ENCODE measurements around the gene PAH.

PAH gene

GRCh38 chr12:102900389-102900788 lies 16.7 kb downstream of the PAH start:
- Histone ChIP-seq H3K9ac (ENCODE audit: low read depth, low read length) (no peak overlapping the region), H3K36me3 (ENCODE audit: insufficient read depth, low read length) (no peaks in the 10 kb centered on the region), H3K9me3 (ENCODE audit: control insufficient read depth, insufficient read depth, low read length) (no peaks in the 10 kb centered on the region), H3K4me1 (ENCODE audit: insufficient read depth, low read length) (no peaks in the 10 kb centered on the region)

DNA sequence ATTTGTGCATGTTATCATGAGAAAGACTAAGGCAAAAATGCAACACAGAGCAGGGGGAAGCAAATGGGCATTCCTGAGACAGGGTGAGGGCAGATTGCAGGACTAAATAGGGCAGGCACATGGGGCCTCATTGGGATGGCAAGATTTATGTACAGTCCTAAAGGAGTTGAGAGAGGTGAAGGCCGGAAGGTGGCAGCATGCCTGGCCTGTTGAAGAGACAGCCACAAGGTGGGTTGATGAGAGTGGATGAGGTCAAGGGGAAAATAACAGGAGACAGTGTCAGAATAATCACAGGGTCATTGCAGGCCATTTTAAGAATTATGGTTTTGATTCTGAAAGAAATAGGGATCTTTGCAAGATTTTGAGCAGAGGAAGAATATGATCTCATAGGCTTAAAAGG lies 21.0 kb downstream of the PAH start:
- H3K36me3 ChIP-seq (ENCODE audit: insufficient read depth, low read length) = no peaks in the 10 kb centered on the region
- no peaks in the 10 kb centered on the region for H3K9me3 ChIP-seq (ENCODE audit: control insufficient read depth, insufficient read depth, low read length)
- no peak overlapping the region for H3K9ac ChIP-seq (ENCODE audit: low read depth, low read length)
- no peaks in the 10 kb centered on the region for H3K4me1 ChIP-seq (ENCODE audit: insufficient read depth, low read length)

- no peak overlapping the region for H3K9ac ChIP-seq (ENCODE audit: low read depth, low read length)
- no peaks in the 10 kb centered on the region for H3K9me3 ChIP-seq (ENCODE audit: control insufficient read depth, insufficient read depth, low read length)
- no peaks in the 10 kb centered on the region for H3K4me1 ChIP-seq (ENCODE audit: insufficient read depth, low read length)
- H3K36me3 ChIP-seq (ENCODE audit: insufficient read depth, low read length) = no peaks in the 10 kb centered on the region
Measured at GRCh38 chr12:102891756-102892155, 25.3 kb downstream of the PAH start.

DNA sequence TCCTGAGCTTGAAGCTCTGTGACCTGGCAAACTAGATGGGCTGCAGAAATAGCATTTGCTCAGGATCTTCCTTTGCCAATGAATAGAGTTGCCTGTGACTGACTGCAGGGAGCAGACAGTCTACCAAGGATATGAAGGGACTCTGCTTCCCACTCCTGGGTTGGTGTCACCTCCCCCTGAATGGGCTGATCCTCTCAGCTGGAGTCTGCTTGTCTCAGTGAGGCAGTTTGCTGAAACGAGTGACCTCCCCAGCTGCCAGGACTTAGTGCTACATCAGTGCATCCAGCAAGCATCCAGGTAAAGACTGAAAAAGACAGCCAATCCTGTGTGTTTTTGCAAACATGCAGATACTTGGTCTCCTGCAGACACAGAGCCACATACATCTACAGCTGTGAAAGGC lies 28.5 kb downstream of the PAH start:
- H3K9ac ChIP-seq (ENCODE audit: low read depth, low read length) = no peak overlapping the region
- H3K36me3 ChIP-seq (ENCODE audit: insufficient read depth, low read length) = no peaks in the 10 kb centered on the region
- H3K4me1 ChIP-seq (ENCODE audit: insufficient read depth, low read length) = no peaks in the 10 kb centered on the region
- no peaks in the 10 kb centered on the region for H3K9me3 ChIP-seq (ENCODE audit: control insufficient read depth, insufficient read depth, low read length)

- Histone ChIP-seq H3K4me1 (ENCODE audit: insufficient read depth, low read length) (no peaks in the 10 kb centered on the region), H3K36me3 (ENCODE audit: insufficient read depth, low read length) (no peaks in the 10 kb centered on the region), H3K9ac (ENCODE audit: low read depth, low read length) (no peak overlapping the region), H3K9me3 (ENCODE audit: control insufficient read depth, insufficient read depth, low read length) (no peaks in the 10 kb centered on the region)
Measured at GRCh38 chr12:102885043-102885932, 31.8 kb downstream of the PAH start.

DNA sequence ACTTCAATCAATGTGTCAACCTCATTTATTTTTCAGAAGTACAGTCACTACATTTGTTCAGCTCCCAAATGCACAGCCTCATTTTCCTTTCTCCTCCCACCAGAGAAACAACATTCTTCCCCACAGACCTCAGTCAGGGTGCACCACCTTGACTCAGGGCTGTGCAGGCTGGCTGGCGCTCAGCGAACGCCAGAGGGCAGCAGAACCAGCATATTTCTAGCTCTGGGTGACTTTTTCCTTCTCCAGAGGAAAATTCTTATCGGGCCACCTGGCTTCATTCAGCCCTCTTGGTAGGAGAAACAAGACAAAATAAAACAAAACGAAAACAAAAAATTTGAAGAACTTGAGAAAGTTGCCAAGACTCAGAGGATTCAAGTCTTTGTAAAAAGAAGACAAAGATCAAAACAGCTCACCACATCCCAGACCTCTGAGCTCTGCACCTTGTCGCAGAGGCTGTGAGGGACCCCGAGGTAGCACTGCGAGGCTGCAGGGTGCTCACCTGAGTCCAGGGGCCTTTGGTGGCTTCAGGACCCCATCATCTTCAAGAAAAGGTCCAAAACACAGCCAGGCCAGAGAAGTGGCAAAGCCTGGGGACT lies 33.7 kb downstream of the PAH start:
- Histone ChIP-seq H3K9me3 (ENCODE audit: control insufficient read depth, insufficient read depth, low read length) (no peaks in the 10 kb centered on the region), H3K4me1 (ENCODE audit: insufficient read depth, low read length) (0 out of 2 replicates have a peak, but pooled peaks cover 5% of the 10 kb centered on the region), H3K36me3 (ENCODE audit: insufficient read depth, low read length) (no peaks in the 10 kb centered on the region), H3K9ac (ENCODE audit: low read depth, low read length) (no peak overlapping the region)

- Histone ChIP-seq H3K36me3 (ENCODE audit: insufficient read depth, low read length) (no peaks in the 10 kb centered on the region), H3K9me3 (ENCODE audit: control insufficient read depth, insufficient read depth, low read length) (no peaks in the 10 kb centered on the region), H3K4me1 (ENCODE audit: insufficient read depth, low read length) (0 out of 2 replicates have a peak, but pooled peaks cover 5% of the 10 kb centered on the region), H3K9ac (ENCODE audit: low read depth, low read length) (no peak overlapping the region)
Measured at GRCh38 chr12:102880783-102881182, 36.3 kb downstream of the PAH start.

GRCh38 chr12:102879144-102879763 lies 37.8 kb downstream of the PAH start:
- no peaks in the 10 kb centered on the region for H3K9me3 ChIP-seq (ENCODE audit: control insufficient read depth, insufficient read depth, low read length)

GRCh38 chr12:102876883-102877282 lies 40.2 kb downstream of the PAH start:
- 0 out of 2 replicates have a peak, but pooled peaks cover 5% of the 10 kb centered on the region for H3K4me1 ChIP-seq (ENCODE audit: insufficient read depth, low read length)
- no peaks in the 10 kb centered on the region for H3K36me3 ChIP-seq (ENCODE audit: insufficient read depth, low read length)
- H3K9ac ChIP-seq (ENCODE audit: low read depth, low read length) = no peak overlapping the region
- no peaks in the 10 kb centered on the region for H3K9me3 ChIP-seq (ENCODE audit: control insufficient read depth, insufficient read depth, low read length)

More at GRCh38 chr12:102879144-102879763, 37.8 kb downstream of the PAH start:
- H3K4me1 ChIP-seq (ENCODE audit: insufficient read depth, low read length) = 0 out of 2 replicates have a peak, but pooled peaks cover 5% of the 10 kb centered on the region
- no peaks in the 10 kb centered on the region for H3K36me3 ChIP-seq (ENCODE audit: insufficient read depth, low read length)
- H3K9ac ChIP-seq (ENCODE audit: low read depth, low read length) = no peak overlapping the region; the same call in 1 of the 2 replicates

DNA sequence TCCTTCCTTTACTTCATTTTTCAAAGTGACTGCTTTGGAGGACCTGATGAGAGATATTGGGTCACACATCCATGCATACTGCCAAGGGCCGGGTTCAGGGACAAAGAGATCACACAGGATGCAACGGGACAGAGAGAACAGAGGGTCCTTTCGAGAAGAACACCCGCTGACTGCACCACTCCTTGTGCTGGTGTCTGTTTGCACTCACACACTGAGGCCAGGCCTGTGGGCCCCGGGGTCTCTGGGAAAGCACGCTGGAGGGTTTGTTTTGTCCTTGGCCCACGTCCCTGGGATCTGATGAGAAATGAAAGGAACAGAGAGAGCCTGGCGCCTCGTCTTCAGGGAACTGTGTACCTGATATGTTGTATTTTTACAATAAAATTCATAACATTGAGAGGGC lies 42.2 kb downstream of the PAH start:
- H3K9ac ChIP-seq (ENCODE audit: low read depth, low read length) = no peak overlapping the region
- H3K36me3 ChIP-seq (ENCODE audit: insufficient read depth, low read length) = no peaks in the 10 kb centered on the region
- H3K4me1 ChIP-seq (ENCODE audit: insufficient read depth, low read length) = 0 out of 2 replicates have a peak, but pooled peaks cover 5% of the 10 kb centered on the region
- no peaks in the 10 kb centered on the region for H3K9me3 ChIP-seq (ENCODE audit: control insufficient read depth, insufficient read depth, low read length)

DNA sequence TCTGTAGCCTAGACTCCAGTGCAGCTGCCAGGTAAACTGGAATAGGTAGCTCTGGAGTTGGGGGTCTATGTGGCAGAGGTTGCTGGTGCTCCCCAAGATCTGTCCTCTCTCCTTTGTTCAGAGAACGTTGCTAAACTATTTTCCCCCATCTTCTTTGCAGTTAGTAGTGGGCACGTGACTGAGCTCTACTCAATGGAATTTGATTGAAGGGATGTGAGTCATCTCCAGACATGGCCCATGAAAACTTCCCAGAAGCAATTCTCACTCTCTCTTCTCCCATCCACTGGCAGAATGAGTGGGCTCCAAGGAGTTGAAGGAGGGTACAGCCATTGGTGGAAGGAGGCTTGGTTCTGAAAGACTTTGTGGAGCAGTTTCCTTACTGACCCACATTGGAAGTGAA lies 44.0 kb downstream of the PAH start:
- no peaks in the 10 kb centered on the region for H3K36me3 ChIP-seq (ENCODE audit: insufficient read depth, low read length)
- no peak overlapping the region for H3K9ac ChIP-seq (ENCODE audit: low read depth, low read length)
- H3K4me1 ChIP-seq (ENCODE audit: insufficient read depth, low read length) = no peaks in the 10 kb centered on the region

DNA sequence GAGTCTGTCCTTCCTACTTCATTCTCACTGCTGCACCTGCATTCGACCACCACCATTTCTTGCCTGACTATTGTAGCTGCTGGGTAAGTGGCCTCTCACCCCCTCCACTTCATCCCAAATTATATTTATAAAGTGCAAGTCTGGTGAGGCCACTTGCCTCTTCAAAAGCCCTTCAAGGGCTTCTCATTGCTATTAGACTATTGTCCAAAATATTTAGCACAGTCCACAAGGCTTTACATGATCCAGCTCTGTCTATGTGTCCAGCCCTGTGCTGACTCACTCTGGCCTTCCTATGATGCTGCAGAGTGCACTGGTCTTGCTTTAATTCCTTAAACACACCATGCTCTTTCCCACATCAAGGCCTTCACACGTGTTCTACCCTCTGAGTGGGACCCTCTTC lies 46.0 kb downstream of the PAH start:
- H3K36me3 ChIP-seq (ENCODE audit: insufficient read depth, low read length) = no peaks in the 10 kb centered on the region
- no peaks in the 10 kb centered on the region for H3K9me3 ChIP-seq (ENCODE audit: control insufficient read depth, insufficient read depth, low read length)
- H3K9ac ChIP-seq (ENCODE audit: low read depth, low read length) = no peak overlapping the region
- H3K4me1 ChIP-seq (ENCODE audit: insufficient read depth, low read length) = no peaks in the 10 kb centered on the region

More for the DNA sequence above, 44.0 kb downstream of the PAH start:
- no peaks in the 10 kb centered on the region for H3K9me3 ChIP-seq (ENCODE audit: control insufficient read depth, insufficient read depth, low read length)

DNA sequence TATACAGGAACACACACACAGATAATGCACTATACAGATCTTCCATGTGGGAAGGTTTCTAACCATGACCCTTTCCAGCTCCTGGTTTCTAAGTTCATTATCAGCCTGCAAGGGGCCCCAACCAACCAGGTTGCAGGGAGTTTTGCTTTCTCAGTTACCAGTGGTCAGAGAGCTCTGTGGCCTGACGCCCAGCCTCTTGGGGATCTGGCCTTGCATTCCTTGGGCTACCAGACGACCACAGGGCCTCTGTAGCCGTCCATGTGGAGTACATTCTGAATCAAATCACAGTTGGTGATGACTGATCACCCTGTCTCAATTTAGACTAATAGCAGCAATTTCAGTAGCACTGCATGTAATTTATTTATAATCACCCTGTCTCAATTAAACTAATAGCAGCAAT lies 47.5 kb downstream of the PAH start:
- Histone ChIP-seq H3K9me3 (ENCODE audit: control insufficient read depth, insufficient read depth, low read length) (no peaks in the 10 kb centered on the region), H3K9ac (ENCODE audit: low read depth, low read length) (no peak overlapping the region), H3K36me3 (ENCODE audit: insufficient read depth, low read length) (no peaks in the 10 kb centered on the region), H3K4me1 (ENCODE audit: insufficient read depth, low read length) (no peaks in the 10 kb centered on the region)

- H3K9ac ChIP-seq (ENCODE audit: low read depth, low read length) = no peak overlapping the region
- H3K9me3 ChIP-seq (ENCODE audit: control insufficient read depth, insufficient read depth, low read length) = no peaks in the 10 kb centered on the region
- H3K4me1 ChIP-seq (ENCODE audit: insufficient read depth, low read length) = no peaks in the 10 kb centered on the region
- no peaks in the 10 kb centered on the region for H3K36me3 ChIP-seq (ENCODE audit: insufficient read depth, low read length)
Measured at GRCh38 chr12:102865821-102866615, 51.0 kb downstream of the PAH start.
